Neutrophil (primary cell): Measurements from ENCODE around the gene CCNDBP1.
"Not testable (repeated sequence)": the region's sequence is repeated elsewhere in the genome, so short reads cannot be mapped to it uniquely, and the experiment has no call there.

Source experiments
- H3K27ac ChIP-seq: fragments of 200-600 bp; sonication (generic); 2 replicates; pipeline ENCODE4 v1.5.1; 2016; ENCODE audit warnings: mild to moderate bottlenecking, moderate library complexity
- H3K27me3 ChIP-seq: fragments of 200-600 bp; sonication (generic); 2 replicates; pipeline ENCODE4 v1.6.0; 2016; ENCODE audit warnings: mild to moderate bottlenecking
- H3K36me3 ChIP-seq: fragments of 200-600 bp; sonication (generic); 2 replicates; pipeline ENCODE4 v1.5.1; 2017
- H3K4me1 ChIP-seq, 2 experiments: fragments of 200-600 bp in 1 of 2; sonication (generic) in 1 of 2; 1 replicate in 1 of 2; 2 replicates in 1 of 2; pipeline versions ENCODE4 v1.5.1 to v1.6.1; 2013 to 2016; ENCODE audit warnings: low read depth in 1 of 2, low read length in 1 of 2, mild to moderate bottlenecking in 1 of 2, moderate library complexity in 1 of 2; ENCODE audit not compliant: control insufficient read depth in 1 of 2, insufficient read depth in 1 of 2
- H3K4me3 ChIP-seq, 2 experiments: fragments of 200-600 bp in 1 of 2; sonication (generic) in 1 of 2; 1 replicate in 1 of 2; 2 replicates in 1 of 2; pipeline ENCODE4 v1.5.1; 2013 to 2016; ENCODE audit warnings: low read depth in 1 of 2, low read length in 1 of 2, mild to moderate bottlenecking in 1 of 2, moderate library complexity in 1 of 2
- H3K9me3 ChIP-seq: fragments of 200-600 bp; sonication (generic); 2 replicates; pipeline ENCODE4 v1.5.1; 2016
- TF ChIP-seq, protein P1 (sequence below): fragments of 200-600 bp; sonication (generic); IDR thresholded peaks from 2 replicates; pipeline ENCODE4 v1.5.1; 2016; ENCODE audit warnings: antibody characterized with exemption

CCNDBP1 gene

DNA sequence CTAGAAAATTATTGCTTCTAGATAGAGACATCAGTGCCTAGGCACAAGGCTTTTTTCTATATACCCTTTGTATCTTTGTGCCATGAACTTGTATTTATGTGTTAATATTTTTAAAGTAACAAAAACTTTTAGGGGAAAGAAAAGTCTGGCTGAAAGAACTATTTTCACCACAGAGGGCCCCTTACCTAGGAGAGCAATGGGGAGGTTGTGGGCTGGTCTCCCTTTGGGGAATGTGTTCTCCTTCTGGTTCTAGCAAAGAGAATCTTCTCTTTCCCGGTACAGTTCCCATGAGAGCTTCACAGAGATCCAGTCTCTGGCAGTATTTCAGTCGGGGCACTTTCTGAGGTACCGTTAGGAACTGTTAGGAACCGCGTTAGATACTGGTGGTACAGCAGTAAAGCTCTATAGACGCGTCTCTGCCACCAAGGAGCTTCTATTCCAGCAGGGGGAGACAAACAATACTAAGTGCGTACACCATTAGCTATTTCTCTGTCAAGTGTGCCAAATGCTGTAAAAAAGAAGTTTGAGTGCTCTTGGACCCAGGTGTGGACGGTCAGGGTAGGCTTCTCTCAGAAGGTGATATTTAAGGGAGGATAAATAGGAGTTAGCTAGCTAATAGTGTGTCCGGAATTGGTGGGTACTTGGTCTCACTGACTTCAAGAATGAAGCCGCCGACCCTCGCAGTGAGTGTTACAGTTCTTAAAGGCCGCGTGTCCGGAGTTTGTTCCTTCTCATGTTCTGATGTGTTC, 40.2 kb downstream of the CCNDBP1 start:
- Histone ChIP-seq H3K27ac (no peak overlapping the region), H3K27me3 (no peaks in the 10 kb centered on the region), H3K9me3 (no peaks in the 10 kb centered on the region), H3K4me1 (peaks cover 0 to 8% of the 10 kb centered on the region in 2 experiments), H3K4me3 (no peak overlapping the region), H3K36me3 (no peaks in the 10 kb centered on the region)
- TF ChIP-seq, protein P1, sequence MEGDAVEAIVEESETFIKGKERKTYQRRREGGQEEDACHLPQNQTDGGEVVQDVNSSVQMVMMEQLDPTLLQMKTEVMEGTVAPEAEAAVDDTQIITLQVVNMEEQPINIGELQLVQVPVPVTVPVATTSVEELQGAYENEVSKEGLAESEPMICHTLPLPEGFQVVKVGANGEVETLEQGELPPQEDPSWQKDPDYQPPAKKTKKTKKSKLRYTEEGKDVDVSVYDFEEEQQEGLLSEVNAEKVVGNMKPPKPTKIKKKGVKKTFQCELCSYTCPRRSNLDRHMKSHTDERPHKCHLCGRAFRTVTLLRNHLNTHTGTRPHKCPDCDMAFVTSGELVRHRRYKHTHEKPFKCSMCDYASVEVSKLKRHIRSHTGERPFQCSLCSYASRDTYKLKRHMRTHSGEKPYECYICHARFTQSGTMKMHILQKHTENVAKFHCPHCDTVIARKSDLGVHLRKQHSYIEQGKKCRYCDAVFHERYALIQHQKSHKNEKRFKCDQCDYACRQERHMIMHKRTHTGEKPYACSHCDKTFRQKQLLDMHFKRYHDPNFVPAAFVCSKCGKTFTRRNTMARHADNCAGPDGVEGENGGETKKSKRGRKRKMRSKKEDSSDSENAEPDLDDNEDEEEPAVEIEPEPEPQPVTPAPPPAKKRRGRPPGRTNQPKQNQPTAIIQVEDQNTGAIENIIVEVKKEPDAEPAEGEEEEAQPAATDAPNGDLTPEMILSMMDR: peak; percentile 84

DNA sequence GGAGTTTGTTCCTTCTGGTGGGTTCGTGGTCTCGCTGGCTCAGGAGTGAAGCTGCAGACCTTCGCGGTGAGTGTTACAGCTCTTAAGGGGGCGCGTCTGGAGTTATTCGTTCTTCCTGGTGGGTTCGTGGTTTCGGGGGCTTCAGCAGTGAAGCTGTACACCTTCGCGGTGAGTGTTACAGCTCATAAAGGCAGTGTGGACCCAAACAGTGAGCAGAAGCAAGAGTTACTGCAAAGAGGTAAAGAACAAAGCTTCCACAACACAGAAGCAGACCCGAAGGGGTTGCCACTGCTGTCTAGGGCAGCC, 40.7 kb downstream of the CCNDBP1 start:
- not testable (repeated sequence) for H3K36me3 ChIP-seq, H3K27me3 ChIP-seq, H3K9me3 ChIP-seq, H3K4me3 ChIP-seq, H3K27ac ChIP-seq
- H3K4me1 ChIP-seq: peaks cover 0 to 13% of the 10 kb centered on the region in 2 experiments

DNA sequence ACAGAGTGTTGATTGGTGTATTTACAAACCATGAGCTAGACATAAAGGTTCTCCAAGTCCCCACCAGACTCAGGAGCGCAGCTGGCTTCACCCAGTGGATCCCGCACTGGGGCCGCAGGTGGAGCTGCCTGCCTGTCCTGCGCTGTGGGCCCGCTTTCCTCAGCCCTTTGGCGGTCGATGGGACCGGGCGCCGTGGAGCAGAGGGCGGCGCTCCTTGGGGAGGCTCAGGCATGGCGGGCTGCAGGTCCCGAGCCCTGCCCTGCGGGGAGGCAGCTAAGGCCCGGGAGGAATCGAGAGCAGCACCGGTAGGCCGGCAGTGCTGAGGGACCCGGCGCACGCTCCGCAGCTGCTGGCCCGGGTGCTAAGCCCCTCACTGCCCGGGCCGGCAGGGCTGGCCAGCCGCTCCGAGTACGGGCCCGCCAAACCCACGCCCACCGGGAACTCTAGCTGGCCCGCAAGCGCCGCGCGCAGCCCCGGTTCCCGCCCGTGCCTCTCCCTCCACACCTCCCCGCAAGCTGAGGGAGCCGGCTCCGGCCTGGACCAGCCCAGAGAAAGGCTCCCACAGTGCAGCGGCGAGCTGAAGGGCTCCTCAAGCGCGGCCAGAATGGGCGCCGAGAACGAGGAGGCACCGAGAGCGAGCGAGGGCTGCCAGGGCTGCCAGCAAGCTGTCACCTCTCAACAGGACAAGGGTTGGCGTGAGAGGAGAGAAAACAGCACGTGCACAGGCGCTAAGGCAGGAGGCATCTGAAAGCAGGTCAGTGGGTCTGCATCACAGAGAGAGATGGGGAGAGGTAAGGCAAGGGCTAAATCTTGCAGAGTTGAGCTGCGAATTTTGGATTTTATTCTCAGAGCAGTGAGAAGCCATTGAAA, 41.5 kb downstream of the CCNDBP1 start:
- TF ChIP-seq, protein P1: no peak
- Histone ChIP-seq H3K27ac (no peak overlapping the region), H3K9me3 (no peaks in the 10 kb centered on the region), H3K4me1 (peaks cover 0 to 13% of the 10 kb centered on the region in 2 experiments), H3K27me3 (no peaks in the 10 kb centered on the region), H3K4me3 (no peak overlapping the region), H3K36me3 (no peaks in the 10 kb centered on the region)

GRCh38 chr15:43229977-43230376, 44.8 kb downstream of the CCNDBP1 start:
- Histone ChIP-seq H3K27me3 (no peaks in the 10 kb centered on the region), H3K4me1 (peaks cover 0 to 13% of the 10 kb centered on the region in 2 experiments), H3K4me3 (no peak overlapping the region), H3K27ac (no peak overlapping the region), H3K36me3 (no peaks in the 10 kb centered on the region), H3K9me3 (no peaks in the 10 kb centered on the region)
- TF ChIP-seq, protein P1: no peak

DNA sequence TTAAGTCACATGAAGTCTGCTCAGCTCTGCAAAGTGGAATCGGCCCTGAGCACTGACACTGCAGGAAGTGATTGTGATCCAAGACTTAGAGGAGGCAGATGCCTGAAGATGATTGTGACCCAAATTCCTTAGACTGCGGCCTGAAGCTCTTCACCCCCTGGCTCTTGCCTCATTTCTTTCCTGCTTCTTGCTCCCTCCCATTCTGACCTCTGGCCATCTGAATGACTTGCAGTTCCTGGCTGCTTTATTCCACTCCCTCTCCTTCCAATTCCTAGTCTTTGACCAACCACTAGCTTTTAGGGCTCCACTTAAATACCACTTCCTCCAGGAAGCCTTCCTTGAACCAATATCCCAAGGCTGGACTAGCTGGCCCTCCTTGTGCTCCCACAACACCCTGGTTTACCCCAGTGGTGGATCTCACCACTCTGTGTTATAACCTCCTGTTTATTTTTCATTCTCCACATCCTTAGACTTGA, 45.5 kb downstream of the CCNDBP1 start:
- no peak overlapping the region for H3K4me3 ChIP-seq
- no peaks in the 10 kb centered on the region for H3K9me3 ChIP-seq

More for the DNA sequence above, 45.5 kb downstream of the CCNDBP1 start:
- H3K36me3 ChIP-seq: no peaks in the 10 kb centered on the region
- no peak overlapping the region for H3K27ac ChIP-seq
- TF ChIP-seq, protein P1: no peak
- H3K27me3 ChIP-seq: no peaks in the 10 kb centered on the region
- H3K4me1 ChIP-seq: peaks cover 0 to 8% of the 10 kb centered on the region in 2 experiments
